Adrenal gland (tissue), 12 donors: ENCODE data around the gene CD1B. TPM values are rescaled to one million over a fixed set of nuclear protein-coding genes. Genes with fewer than 3 reads are reported as not detected.
"Not testable (repeated sequence)": the region's sequence is repeated elsewhere in the genome, so short reads cannot be mapped to it uniquely, and the experiment has no call there.

ENCODE experiments used
- DNase-seq, 7 donors: peaks; one replicate each; pipeline ENCODE4 v3.0.0-alpha.2; 2019 to 2020
- H3K27ac ChIP-seq, 5 donors: fragments of 200-600 bp; sonication (generic) in 4 of 5; 1 replicate in 3 of 5; 2 replicates in 2 of 5; pipeline versions ENCODE4 v1.5.1 to v1.8.0; 2016 to 2020; ENCODE audit warnings: mild to moderate bottlenecking in 1 of 5
- H3K27me3 ChIP-seq: fragments of 200-600 bp; 2 replicates; pipeline ENCODE4 v1.8.0; 2021
- H3K36me3 ChIP-seq, 2 donors: fragments of 200-600 bp; replicated peaks in 1 of 2; 1 replicate in 1 of 2; 2 replicates in 1 of 2; pipeline versions ENCODE4 v1.5.1 to v1.8.0; 2018 to 2022
- H3K4me1 ChIP-seq, 2 donors: fragments of 200-600 bp; replicated peaks in 1 of 2; 1 replicate in 1 of 2; 2 replicates in 1 of 2; pipeline versions ENCODE4 v1.5.1 to v1.8.0; 2018 to 2021
- H3K4me3 ChIP-seq, 4 donors: fragments of 200-600 bp; sonication (generic) in 3 of 4; one replicate each; pipeline ENCODE4 v1.5.1; 2016 to 2018
- H3K9me3 ChIP-seq, 3 donors: fragments of 200-600 bp; sonication (generic) in 1 of 3; replicated peaks in 1 of 3; 1 replicate in 2 of 3; 2 replicates in 1 of 3; pipeline versions ENCODE4 v1.5.1 to v1.8.0; 2016 to 2021
- POLR2A ChIP-seq, 2 donors: fragments of 450-650 bp; IDR thresholded peaks; one replicate each; pipeline ENCODE4 v1.6.1; 2017; ENCODE audit warnings: antibody characterized with exemption in 2 of 2, mild to moderate bottlenecking in 2 of 2, moderate library complexity in 1 of 2
- WGBS, 4 donors: extraction: QIAGEN DNeasy Blood & Tissue Kit in 2 of 4; methylation state at CpG; one replicate each; pipeline versions ENCODE4 v1.1.5 to v1.1.7; 2013 to 2017; 5-methylcytosine and 5-hydroxymethylcytosine counted together
- intact Hi-C, 2 donors: fragments of 100-400 bp; cut with DNase I; formaldehyde crosslinking; loops; one replicate each; pipeline versions ENCODE4 v1.14.1 to v1.15.0; 2022 to 2023
- polyA plus RNA-seq, 3 donors: library from polyadenylated mRNA; stranded (reverse); fragments of 200-250 nt in 2 of 3; fragments of 350-450 nt in 1 of 3; fragmentation: Illumina TruSeq in 1 of 3; extraction: RNeasy Lipid Tissue Mini Kit (QIAGEN cat#74804) in 1 of 3; gene quantifications; one replicate each; pipeline ENCODE4 v1.2.3, GENCODE V29; 2013 to 2014
- total RNA-seq, 9 donors: library from RNA; depleted of rRNA in 4 of 9; stranded (reverse); fragments of >200 nt in 4 of 9; fragments of 120-200 nt in 1 of 9; fragmentation: NEBNext Ultra II Directional in 1 of 9; extraction: Animal tissue kit (Norgen Biotek cat#: 25700) in 1 of 9; gene quantifications; one replicate each; pipeline versions ENCODE4 v1.1.0 to v1.2.4, GENCODE V29; 2013 to 2023
- TF ChIP-seq, protein P1 (sequence below), 6 experiments: fragments of 450-650 bp in 4 of 6; fragments of 200-600 bp in 2 of 6; sonication (generic) in 1 of 6; IDR thresholded peaks; 1 replicate in 5 of 6; 2 replicates in 1 of 6; pipeline versions ENCODE4 v1.5.1 to v1.8.0; 2016 to 2021; ENCODE audit warnings: antibody characterized with exemption in 6 of 6, mild to moderate bottlenecking in 2 of 6, moderate library complexity in 1 of 6
- donor health status: healthy with polysubstance abuse.
- donor health status: Bipolar disorder and iron deficiency.
- donor health status: DM: yes; HTN: yes; CAD: no.
- donor health status: DM: no; HTN: no; CAD: no.
- donor health status: DM: no; HTN: no; CAD: no.
- donor health status: DM: yes; HTN: yes; CAD: no.

CD1B gene
- total and polyA plus RNA-seq, 12 donors, result not detected

DNA sequence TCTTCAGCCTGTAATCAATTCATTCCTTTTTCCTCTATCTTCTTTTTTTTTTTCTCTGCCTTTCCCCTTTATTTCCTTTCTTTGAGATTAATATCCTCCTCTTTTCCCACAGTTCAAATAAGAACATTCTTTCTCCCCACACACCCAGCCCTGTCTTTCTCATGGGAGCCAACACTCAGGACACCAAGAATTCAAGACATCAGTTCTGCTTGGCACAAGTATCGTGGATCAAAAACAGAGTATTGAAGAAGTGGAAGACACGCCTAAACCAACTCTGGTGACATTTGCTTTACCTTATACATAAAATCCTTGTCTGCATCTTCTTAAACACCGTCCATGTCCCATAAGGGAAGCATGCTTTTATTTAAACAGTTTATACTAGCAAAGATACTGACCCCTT is 25.3 kb upstream of the CD1B start:
- no peaks in the 10 kb centered on the region for H3K4me1 ChIP-seq
- 64 to 77% (median 66%) methylated on average over 3 of the region's 3 CpGs for WGBS, 4 donors
- no peak overlapping the region for H3K27ac ChIP-seq
- H3K9me3 ChIP-seq, result no peaks in the 10 kb centered on the region
- no peak for DNase-seq
- intact Hi-C loops, result no loop called here
- H3K27me3 ChIP-seq, result no peaks in the 10 kb centered on the region
- no peak overlapping the region for H3K4me3 ChIP-seq
- H3K36me3 ChIP-seq, result no peaks in the 10 kb centered on the region
- TF ChIP-seq, protein P1, sequence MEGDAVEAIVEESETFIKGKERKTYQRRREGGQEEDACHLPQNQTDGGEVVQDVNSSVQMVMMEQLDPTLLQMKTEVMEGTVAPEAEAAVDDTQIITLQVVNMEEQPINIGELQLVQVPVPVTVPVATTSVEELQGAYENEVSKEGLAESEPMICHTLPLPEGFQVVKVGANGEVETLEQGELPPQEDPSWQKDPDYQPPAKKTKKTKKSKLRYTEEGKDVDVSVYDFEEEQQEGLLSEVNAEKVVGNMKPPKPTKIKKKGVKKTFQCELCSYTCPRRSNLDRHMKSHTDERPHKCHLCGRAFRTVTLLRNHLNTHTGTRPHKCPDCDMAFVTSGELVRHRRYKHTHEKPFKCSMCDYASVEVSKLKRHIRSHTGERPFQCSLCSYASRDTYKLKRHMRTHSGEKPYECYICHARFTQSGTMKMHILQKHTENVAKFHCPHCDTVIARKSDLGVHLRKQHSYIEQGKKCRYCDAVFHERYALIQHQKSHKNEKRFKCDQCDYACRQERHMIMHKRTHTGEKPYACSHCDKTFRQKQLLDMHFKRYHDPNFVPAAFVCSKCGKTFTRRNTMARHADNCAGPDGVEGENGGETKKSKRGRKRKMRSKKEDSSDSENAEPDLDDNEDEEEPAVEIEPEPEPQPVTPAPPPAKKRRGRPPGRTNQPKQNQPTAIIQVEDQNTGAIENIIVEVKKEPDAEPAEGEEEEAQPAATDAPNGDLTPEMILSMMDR (IDR thresholded peaks at IDR 0.05), result no peak
- no peak for TF ChIP-seq POLR2A (IDR thresholded peaks at IDR 0.05)

DNA sequence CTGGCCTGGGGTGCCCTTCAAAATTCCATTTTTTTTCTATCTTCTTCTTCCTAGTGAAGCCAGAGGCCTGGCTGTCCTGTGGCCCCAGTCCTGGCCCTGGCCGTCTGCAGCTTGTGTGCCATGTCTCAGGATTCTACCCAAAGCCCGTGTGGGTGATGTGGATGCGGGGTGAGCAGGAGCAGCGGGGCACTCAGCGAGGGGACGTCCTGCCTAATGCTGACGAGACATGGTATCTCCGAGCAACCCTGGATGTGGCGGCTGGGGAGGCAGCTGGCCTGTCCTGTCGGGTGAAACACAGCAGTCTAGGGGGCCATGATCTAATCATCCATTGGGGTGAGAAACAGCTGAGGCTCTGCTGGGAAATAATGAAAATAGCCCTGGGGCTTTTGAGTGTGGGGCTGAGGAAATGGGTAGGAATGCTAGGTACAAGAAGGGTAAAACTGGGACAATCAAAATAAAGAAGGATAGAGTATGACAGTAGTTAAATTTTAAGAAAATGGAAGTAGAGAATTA is 24.5 kb upstream of the CD1B start:
- TF ChIP-seq, protein P1 (IDR thresholded peaks at IDR 0.05), result no peak
- no peak for TF ChIP-seq POLR2A (IDR thresholded peaks at IDR 0.05)
- Histone ChIP-seq H3K4me1 (no peaks in the 10 kb centered on the region), H3K27ac (no peak overlapping the region), H3K9me3 (no peaks in the 10 kb centered on the region), H3K4me3 (no peak overlapping the region), H3K27me3 (no peaks in the 10 kb centered on the region), H3K36me3 (no peaks in the 10 kb centered on the region)
- WGBS, 4 donors, result 79 to 87% (median 82%) methylated on average over 10 of the region's 10 CpGs
- DNase-seq, result no peak
- intact Hi-C loops, result no loop called here

DNA sequence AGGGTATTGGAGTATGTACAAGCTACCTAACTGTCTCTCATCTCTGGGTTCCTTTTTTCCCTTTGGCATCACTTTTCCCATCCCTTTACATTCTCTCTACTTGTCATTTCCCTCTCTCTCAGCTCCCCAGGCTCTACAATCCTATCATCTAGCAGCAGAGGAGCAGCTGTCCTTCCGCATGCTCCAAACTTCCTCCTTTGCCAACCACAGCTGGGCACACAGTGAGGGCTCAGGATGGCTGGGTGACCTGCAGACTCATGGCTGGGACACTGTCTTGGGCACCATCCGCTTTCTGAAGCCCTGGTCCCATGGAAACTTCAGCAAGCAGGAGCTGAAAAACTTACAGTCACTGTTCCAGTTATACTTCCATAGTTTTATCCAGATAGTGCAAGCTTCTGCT is 22.9 kb upstream of the CD1B start:
- no peaks in the 10 kb centered on the region for H3K4me1 ChIP-seq
- no peaks in the 10 kb centered on the region for H3K9me3 ChIP-seq
- H3K27me3 ChIP-seq, result no peaks in the 10 kb centered on the region
- WGBS, 4 donors, result 59 to 70% (median 63%) methylated on average over 2 of the region's 2 CpGs
- H3K4me3 ChIP-seq, result no peak overlapping the region
- no peak overlapping the region for H3K27ac ChIP-seq
- intact Hi-C loops, result no loop called here
- no peak for TF ChIP-seq POLR2A (IDR thresholded peaks at IDR 0.05)
- TF ChIP-seq, protein P1 (IDR thresholded peaks at IDR 0.05), result no peak
- peak in 1 of 7 donors; percentile 5 for DNase-seq
- no peaks in the 10 kb centered on the region for H3K36me3 ChIP-seq

DNA sequence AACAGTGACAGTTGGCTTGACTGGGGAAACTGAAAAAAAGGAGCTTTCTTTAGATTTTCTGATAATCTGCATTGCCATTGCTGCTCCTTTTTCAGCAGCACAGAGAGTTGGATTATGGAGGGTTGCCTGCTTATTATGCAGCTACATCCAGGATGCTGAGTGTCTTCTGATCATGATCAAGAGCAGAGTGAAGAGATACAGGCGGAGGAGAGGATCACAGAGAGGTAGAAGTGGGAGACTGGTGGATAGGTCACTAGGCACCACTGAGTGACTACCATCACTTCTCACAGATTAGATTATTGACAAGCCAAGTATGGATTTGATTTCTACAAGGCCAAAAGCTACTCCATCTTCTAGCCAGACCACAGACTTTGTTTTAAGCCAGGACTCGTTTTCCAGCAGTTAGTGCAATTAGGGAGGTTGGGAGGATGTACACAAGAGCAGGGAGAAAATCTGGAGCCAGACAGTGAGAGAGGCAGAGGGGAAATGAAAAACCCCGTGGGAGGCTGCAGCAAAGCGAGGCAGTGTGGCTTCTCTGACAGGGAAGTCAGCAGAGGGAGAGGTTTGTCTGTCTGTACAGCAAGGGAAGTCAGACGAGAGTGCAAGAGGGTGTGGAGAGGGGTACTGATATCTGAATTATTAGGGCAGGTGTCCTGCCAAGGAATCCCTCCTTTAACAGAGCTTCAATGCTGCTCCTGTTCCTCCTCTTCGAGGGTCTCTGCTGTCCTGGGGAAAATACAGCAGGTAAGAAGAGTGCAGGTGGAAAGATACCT is 22.2 kb upstream of the CD1B start, which contains the start of gene CD1E:
Gene CD1E (plus strand): TSS at position 592 of the 773 bp plus-strand sequence. CDS start 95 bp downstream, at position 687.
- TF ChIP-seq, protein P1 (IDR thresholded peaks at IDR 0.05), result no peak
- no peak for TF ChIP-seq POLR2A (IDR thresholded peaks at IDR 0.05)
- H3K4me1 ChIP-seq, result no peaks in the 10 kb centered on the region
- no peaks in the 10 kb centered on the region for H3K9me3 ChIP-seq
- H3K27ac ChIP-seq, result no peak within 1 kb of the TSS
- DNase-seq, result peak in 1 of 7 donors; percentile 1
- intact Hi-C loops, result no loop called here
- WGBS, 4 donors, result 29 to 39% (median 35%) methylated on average over 6 of the region's 6 CpGs
- H3K27me3 ChIP-seq, result no peaks in the 10 kb centered on the region
- no peaks in the 10 kb centered on the region for H3K36me3 ChIP-seq
- no peak within 1 kb of the TSS for H3K4me3 ChIP-seq

DNA sequence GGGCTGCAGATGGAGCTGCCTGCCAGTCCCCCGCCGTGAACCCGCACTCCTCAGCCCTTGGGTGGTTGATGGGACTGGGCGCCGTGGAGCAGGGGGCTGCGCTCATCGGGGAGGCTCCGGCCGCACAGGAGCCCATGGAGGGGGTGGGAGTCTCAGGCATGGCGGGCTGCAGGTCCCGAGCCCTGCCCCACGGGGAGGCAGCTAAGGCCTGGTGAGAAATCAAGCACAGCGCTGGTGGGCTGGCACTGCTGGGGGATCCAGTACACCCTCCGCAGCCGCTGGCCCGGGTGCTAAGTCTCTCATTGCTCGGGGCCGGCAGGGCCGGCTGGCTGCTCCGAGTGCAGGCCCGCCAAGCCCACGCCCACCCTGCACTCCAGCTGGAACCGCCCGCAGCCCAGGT is 17.6 kb upstream of the CD1B start:
- H3K4me1 ChIP-seq, H3K9me3 ChIP-seq, H3K36me3 ChIP-seq, H3K27me3 ChIP-seq, DNase-seq, H3K27ac ChIP-seq, H3K4me3 ChIP-seq, intact Hi-C loops: not testable (repeated sequence)
- WGBS, 4 donors, result 88 to 100% (median 94%) methylated on average over 4 to 24 of the region's 24 CpGs

DNA sequence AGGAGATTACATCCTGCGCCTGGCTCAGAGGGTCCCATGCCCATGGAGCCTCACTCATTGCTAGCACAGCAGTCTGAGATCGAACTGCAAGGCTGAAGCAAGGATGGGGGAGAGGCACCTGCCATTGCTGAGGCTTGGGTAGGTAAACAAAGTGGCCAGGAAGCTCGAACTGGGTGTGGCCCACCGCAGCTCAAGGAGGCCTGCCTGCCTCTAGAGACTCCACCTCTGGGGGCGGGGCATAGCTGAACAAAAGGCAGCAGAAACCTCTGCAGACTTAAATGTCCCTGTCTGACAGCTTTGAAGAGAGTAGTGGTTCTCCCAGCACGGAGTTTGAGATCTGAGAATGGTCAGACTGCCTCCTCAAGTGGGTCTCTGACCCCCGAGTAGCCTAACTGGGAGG is 5.1 kb upstream of the CD1B start:
- H3K36me3 ChIP-seq, H3K9me3 ChIP-seq, H3K4me1 ChIP-seq, H3K27me3 ChIP-seq, DNase-seq, H3K27ac ChIP-seq, H3K4me3 ChIP-seq, intact Hi-C loops: not testable (repeated sequence)
- 63 to 73% (median 65%) methylated on average over 5 to 7 of the region's 7 CpGs for WGBS, 4 donors
